NCI-H1417 (cell line): ENCODE measurements around the gene POLE.

Source experiments
- DNase-seq, 3 experiments: peaks; one replicate each; lab custom pipeline; 2025; lab: John Stamatoyannopoulos, UW

POLE gene

DNA sequence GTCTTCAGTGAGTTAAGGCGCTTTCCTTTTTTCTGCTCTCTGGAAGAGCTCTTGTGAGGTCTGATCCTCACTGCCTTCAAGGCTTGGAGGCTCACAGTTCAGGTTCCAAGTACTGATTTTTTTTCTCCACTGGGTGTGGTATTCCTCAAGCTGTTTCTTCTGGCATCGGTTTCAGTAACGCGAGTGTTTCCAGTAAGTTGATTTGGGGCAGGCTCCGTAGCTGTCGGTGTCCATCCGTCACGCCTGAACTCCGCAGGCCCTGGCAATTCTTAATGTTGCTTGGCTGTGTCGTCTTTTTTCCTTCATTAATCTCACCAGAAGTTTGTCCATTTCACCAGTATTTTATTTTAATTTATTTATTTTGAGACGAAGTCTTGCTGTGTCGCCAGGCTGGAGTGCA lies 107.4 kb downstream of the POLE start:
- DNase-seq, result no peak

DNA sequence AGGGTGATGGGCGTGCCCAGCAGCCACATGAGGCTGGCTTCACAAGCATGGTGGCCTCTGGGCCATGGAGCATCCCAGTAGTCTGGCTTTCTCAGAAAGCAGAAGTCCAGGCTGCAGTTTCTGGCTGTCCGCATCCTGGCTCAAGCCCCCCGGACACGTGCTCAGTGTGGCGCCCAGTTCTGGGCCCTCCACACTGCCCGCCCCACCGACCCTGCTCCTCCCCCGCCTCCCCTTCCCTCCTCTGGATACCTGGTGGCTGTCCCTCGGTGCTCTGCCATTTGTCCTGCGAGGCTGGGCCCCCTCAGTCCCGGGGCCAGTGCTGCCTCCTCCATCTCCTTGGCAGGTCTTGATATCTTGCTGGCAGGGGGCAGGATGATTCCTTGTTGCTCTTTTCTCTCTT lies 108.3 kb downstream of the POLE start:
- DNase-seq, result no peak

DNA sequence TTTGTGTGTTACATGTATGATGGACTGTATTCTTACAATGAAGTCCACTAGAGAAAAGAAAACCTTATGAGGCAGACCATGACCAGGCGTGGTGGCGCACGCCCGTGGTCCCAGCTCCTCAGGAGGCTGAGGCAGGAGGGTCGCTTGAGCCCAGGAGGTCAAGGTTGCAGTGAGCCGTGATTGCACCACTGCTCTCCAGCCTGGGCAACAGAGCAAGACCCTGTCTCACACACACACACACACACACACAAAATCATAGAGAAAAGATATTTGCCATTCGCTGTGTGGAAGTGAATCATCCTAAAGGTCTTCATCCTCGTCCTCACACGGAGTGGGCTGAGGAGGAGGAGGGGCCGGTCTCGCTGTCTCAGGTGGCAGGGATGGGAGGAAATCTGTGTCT lies 109.0 kb downstream of the POLE start:
- no peak for DNase-seq

DNA sequence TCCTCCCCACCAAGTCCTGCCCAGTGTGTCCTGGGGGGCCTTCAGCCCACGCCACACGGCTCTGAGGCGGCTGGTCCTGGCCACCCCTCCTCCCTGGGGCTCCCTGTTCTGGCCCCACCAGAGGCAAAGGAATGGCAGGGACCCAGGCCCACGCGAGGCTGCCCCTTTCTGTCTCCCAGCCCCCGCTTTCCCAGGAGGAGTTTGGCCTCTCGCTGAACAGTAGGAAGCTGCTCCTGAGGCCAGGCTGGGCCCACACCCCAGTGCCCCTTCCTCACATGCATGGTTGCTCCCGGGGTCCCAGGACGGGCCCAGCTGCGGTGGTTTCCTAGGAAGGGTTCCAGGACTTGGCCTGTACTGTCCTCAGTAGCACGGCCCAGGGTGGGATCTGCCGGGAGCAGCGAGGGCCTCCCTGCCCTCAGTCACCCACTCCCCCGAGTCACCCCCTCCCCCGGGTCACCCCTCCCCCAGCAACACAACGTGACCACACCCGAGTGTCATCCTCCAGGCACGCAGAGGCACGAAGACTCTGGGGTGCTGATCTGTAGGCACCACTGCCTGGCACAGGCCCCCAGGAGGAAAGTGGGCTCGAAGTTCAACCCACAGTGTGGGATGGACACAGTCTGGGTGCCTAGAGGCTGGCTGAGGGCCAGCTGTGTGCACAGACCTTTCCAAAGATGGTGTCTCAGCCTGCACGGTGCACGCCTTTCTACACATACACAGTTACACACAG lies 109.8 kb downstream of the POLE start:
- no peak for DNase-seq

DNA sequence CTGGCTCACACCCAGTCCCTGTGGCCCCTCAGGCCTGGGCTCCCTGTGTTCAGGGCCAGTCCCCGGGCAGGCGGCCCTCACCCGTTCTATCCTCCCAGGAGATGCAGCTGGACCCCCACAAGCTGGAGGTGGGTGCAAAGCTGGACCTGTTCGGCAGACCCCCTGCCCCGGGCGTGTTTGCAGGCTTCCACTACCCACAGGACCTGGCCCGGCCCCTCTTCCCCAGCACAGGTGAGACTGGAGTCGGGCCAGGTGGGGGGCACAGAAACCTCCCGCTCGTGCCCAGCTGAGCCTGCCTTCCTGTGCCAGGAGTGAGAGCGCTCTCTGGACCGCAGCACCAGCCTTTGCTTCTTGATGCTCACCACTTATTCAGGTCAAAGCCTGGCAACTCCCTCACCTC lies 110.4 kb downstream of the POLE start:
- DNase-seq, result no peak

DNA sequence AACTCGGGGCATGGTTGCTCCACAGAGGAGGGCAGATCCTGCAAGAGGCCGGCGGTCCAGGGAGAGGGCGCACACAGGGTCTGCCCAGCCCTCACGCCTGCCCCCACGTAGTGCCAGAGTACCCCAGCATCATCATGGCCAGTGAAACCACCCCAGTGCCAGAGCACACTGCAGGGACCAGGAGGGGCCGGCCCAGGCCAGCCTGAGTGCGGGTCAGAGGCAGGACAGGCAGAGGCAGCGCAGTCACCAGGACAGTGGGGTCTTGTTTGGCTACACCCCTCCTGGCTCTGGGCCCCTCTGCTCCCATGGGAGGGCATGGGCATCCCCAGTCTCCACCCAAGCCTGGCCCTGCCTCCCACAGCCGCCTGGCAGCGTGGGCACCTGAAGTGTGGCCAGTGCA lies 111.5 kb downstream of the POLE start:
- no peak for DNase-seq

DNA sequence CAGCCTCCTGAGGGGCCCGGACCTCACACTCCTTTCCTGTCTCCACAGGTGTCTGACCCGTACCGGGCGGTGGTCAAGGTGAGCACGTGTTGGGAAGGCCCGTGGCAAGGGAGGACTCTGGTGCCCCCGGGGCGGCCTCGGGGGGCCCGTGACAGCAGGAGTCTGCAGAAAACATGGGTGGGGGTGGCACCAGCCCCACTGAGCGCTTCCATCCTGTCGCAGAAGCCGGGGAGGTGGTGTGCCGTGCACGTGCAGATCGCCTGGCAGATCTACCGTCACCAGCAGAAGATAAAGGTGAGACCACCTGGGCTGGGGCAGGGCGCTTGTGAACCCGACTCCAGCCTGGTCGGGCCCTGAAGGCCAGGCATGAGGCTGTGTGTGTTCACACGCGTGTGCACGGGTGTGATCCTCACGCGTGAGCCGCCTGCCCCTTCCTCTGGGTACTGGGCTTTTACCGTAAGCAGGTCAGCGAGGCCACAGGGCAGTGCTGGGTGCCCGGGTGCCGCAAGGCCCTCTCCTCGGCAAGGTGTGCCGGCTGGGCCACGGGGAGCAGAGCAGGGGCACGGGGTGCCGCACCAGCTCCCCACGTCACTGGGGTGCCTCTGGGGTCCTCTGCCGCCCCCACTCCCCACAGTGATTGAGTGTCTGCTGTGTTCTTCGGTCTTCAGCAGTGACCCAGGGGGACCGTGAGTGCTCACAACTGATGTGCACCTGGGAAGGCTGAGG lies 112.7 kb downstream of the POLE start:
- no peak for DNase-seq
